PFSK-1 (cell line): ENCODE results near the gene ASB16.

ENCODE experiments used
- FOXP2 ChIP-seq: optimal IDR thresholded peaks from 2 replicates; pipeline ENCODE3; 2011; ENCODE audit warnings: borderline replicate concordance, control low read depth, inconsistent platforms; ENCODE audit not compliant: insufficient read depth; ENCODE audit errors: extremely low read length, extremely low read depth
- POLR2AphosphoS5 ChIP-seq: IDR thresholded peaks from 2 replicates; pipeline ENCODE4 v1.6.1; 2012; ENCODE audit warnings: low read depth, mild to moderate bottlenecking, control low read depth, low read length, moderate library complexity
- SIN3A ChIP-seq: IDR thresholded peaks from 2 replicates; pipeline ENCODE4 v1.6.1; 2012; ENCODE audit warnings: mild to moderate bottlenecking, low read length, moderate library complexity, borderline replicate concordance; ENCODE audit not compliant: insufficient read depth
- TAF1 ChIP-seq: IDR thresholded peaks from 2 replicates; pipeline ENCODE4 v1.6.1; 2012; ENCODE audit warnings: low read length, control low read depth, borderline replicate concordance; ENCODE audit not compliant: insufficient read depth
- TF ChIP-seq, protein P1 (sequence below), 2 experiments: IDR thresholded peaks; 2 replicates each; pipeline versions ENCODE4 v1.6.1 to v1.8.0; 2011 to 2012; ENCODE audit warnings: low read depth in 2 of 2, low read length in 2 of 2, control low read depth in 1 of 2, inconsistent platforms in 1 of 2, mild to moderate bottlenecking in 1 of 2, moderate library complexity in 1 of 2; ENCODE audit not compliant: insufficient read depth in 1 of 2

ASB16 gene

DNA sequence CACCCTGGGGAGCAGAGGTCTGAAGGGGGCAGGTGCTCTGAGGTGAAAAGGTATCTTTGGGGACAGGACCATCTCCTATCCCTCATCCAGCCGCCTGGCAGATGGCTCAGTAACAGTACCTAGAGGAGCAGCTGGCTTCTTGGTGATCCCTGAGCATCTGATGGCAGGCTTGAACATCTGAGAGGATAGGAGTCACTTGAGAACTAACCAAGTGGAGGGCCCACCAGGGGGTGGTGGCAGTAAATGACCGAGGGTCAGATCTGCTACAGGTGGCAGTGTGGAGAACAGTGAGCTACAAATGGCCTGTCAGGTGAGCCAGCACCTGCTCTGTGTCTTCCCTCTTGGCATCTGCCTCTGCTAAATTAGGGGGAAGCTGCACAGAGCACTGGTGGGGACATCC lies 15.0 kb upstream of the ASB16 start:
- TF ChIP-seq TAF1 = no peak
- TF ChIP-seq, protein P1, sequence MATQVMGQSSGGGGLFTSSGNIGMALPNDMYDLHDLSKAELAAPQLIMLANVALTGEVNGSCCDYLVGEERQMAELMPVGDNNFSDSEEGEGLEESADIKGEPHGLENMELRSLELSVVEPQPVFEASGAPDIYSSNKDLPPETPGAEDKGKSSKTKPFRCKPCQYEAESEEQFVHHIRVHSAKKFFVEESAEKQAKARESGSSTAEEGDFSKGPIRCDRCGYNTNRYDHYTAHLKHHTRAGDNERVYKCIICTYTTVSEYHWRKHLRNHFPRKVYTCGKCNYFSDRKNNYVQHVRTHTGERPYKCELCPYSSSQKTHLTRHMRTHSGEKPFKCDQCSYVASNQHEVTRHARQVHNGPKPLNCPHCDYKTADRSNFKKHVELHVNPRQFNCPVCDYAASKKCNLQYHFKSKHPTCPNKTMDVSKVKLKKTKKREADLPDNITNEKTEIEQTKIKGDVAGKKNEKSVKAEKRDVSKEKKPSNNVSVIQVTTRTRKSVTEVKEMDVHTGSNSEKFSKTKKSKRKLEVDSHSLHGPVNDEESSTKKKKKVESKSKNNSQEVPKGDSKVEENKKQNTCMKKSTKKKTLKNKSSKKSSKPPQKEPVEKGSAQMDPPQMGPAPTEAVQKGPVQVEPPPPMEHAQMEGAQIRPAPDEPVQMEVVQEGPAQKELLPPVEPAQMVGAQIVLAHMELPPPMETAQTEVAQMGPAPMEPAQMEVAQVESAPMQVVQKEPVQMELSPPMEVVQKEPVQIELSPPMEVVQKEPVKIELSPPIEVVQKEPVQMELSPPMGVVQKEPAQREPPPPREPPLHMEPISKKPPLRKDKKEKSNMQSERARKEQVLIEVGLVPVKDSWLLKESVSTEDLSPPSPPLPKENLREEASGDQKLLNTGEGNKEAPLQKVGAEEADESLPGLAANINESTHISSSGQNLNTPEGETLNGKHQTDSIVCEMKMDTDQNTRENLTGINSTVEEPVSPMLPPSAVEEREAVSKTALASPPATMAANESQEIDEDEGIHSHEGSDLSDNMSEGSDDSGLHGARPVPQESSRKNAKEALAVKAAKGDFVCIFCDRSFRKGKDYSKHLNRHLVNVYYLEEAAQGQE (IDR thresholded peaks at IDR 0.05; ENCODE audit: insufficient read depth in 1 of 2, low read depth in 2 of 2, low read length in 2 of 2) = no peak
- no peak for TF ChIP-seq SIN3A
- no peak for TF ChIP-seq FOXP2
- no peak for TF ChIP-seq POLR2AphosphoS5

DNA sequence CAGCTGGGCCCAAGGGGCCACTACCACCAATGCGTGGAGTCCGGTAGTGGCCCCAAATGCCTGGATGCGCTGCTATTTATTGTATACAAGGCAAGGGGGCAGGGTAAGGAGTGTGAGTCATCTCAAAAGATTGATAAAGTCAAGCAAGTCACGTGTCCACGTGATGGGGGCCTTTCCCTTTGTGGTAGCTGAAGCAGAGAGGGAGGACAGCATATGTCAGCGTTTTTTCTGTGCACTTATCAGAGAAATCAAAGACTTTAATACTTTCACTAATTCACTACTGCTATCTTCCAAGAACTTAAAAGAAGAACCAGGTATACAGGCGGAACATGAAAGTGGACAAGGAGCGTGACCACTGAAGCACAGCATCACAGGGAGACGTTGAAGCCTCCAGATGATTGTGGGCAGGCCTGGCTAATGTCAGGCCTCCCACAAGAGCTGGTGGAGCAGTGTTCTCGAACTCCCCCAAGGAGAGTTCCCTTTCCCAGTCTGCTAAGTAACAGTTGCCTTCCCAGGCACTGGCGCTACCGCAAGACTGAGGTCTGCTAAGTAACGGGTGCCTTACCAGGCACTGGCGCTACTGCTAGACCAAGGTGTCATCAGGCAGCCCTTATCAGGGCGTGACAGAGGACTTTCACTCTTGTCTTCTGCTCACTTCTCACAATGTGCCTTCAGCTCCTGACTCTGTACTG lies 10.8 kb upstream of the ASB16 start:
- TF ChIP-seq TAF1 = no peak
- TF ChIP-seq SIN3A = no peak
- no peak for TF ChIP-seq POLR2AphosphoS5
- TF ChIP-seq, protein P1 (IDR thresholded peaks at IDR 0.05; ENCODE audit: insufficient read depth in 1 of 2, low read depth in 2 of 2, low read length in 2 of 2) = no peak
- no peak for TF ChIP-seq FOXP2

DNA sequence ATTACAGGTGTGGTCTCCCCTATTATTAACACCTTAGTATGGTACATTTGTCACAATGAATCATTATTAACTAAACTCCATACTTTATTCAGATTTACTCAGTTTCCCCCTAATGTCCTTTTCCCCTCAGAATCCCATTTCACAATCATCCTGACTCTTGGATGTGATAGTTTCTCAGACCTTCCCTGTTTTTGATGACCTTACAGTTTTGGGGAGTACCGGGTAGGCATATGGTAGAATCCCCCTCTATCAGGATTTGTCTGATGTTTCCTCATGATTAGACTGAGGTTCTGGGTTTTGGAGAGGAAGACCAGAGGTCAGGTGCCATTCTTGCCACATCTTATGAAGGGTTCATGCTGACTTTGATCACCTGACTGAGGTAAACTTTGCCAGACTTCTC lies 6.0 kb upstream of the ASB16 start:
- TF ChIP-seq, protein P1 (IDR thresholded peaks at IDR 0.05; ENCODE audit: insufficient read depth in 1 of 2, low read depth in 2 of 2, low read length in 2 of 2) = no peak
- TF ChIP-seq POLR2AphosphoS5 (no peak), TAF1 (no peak), FOXP2 (no peak), SIN3A (no peak)

DNA sequence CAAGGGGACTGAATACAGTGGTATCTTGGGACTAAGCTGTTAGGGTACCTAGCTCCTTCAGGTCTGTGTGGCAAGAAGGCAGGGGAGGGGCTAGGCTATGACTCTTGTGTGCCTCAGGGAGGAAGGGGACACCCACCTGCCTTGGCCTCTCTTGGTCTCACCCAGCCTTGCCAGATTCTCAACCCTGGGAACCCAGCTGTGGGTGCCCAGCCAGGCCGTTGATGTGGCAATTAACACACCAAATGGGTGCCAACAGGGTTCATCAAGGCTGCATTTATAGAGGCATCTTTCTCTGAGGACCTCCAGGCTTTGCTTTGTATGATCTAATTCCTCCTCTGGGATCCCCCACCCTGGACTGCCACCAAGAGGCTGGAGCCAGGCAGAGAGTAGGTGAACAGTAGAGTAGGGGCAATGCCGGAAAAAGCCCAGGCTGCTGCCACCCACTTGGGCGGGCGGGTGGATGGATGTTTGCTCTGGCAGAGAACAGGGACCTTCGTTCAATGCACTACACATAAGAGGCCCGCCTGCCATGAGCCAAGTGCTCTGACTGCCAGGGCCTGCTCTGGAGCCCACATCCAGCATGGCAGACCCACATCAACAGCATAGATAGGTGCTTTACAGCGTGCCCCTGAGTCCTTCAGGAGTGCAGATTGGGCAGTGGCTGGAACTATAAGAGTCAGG lies 3.2 kb upstream of the ASB16 start:
- no peak; the same call in 1 of the 2 replicates for TF ChIP-seq POLR2AphosphoS5
- TF ChIP-seq, protein P1 (IDR thresholded peaks at IDR 0.05; ENCODE audit: insufficient read depth in 1 of 2, low read depth in 2 of 2, low read length in 2 of 2) = no peak
- no peak for TF ChIP-seq FOXP2
- no peak for TF ChIP-seq SIN3A
- TF ChIP-seq TAF1 = 0 out of 2 replicates have a peak, but pooled peaks have one; percentile 20
